ENCODE data around the gene ADGRL4.
"Not testable (repeated sequence)": the region's sequence is repeated elsewhere in the genome, so short reads cannot be mapped to it uniquely, and the experiment has no call there.

ADGRL4 gene

DNA sequence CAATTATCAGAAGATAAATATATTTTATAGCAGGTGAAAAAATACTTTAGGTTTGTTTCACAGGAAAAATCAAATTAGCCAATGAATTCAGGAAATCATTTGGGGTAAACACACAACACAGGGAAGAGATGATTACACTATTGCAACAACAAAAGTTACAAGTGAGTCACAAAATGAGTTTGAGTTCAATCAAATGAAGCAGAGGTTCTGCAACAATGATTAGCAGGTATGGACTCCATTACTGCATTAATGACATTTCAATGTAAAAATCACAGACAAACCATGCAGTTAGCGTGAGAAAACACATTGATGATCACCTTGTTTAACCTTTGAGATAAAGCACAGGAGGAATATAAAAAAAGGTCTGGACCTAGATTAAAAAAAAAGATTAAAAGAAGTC is 9.7 kb downstream of the ADGRL4 start:
- H3K27ac ChIP-seq: no peak overlapping the region
- TF ChIP-seq, protein P1, sequence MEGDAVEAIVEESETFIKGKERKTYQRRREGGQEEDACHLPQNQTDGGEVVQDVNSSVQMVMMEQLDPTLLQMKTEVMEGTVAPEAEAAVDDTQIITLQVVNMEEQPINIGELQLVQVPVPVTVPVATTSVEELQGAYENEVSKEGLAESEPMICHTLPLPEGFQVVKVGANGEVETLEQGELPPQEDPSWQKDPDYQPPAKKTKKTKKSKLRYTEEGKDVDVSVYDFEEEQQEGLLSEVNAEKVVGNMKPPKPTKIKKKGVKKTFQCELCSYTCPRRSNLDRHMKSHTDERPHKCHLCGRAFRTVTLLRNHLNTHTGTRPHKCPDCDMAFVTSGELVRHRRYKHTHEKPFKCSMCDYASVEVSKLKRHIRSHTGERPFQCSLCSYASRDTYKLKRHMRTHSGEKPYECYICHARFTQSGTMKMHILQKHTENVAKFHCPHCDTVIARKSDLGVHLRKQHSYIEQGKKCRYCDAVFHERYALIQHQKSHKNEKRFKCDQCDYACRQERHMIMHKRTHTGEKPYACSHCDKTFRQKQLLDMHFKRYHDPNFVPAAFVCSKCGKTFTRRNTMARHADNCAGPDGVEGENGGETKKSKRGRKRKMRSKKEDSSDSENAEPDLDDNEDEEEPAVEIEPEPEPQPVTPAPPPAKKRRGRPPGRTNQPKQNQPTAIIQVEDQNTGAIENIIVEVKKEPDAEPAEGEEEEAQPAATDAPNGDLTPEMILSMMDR (IDR thresholded peaks at IDR 0.05): no peak

DNA sequence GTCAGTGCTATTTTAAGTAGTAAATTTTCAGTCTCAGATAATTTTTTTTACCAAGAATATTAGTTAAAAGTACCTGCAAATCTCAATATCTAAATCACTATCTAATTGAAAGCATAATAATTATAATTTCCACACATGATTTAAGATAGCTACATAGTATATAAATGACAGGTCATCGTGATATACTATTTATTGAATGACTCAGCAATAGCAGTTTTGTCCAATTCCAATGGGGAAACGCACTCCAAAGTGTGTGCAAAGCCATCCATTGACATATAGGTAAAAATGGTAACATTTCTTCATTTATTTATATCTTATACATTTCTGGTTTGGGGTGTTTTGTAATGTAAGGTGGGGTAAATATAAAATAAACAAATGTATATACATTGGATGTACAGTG is 19.5 kb downstream of the ADGRL4 start:
- Histone ChIP-seq H3K4me3 (no peak overlapping the region), H3K27ac (no peak overlapping the region)
- no peak for DNase-seq (ENCODE audit: low spot score)
- TF ChIP-seq, protein P1 (IDR thresholded peaks at IDR 0.05): no peak

More for the DNA sequence above, 9.7 kb downstream of the ADGRL4 start:
- no peak for DNase-seq (ENCODE audit: low spot score)
- H3K4me3 ChIP-seq: no peak overlapping the region

DNA sequence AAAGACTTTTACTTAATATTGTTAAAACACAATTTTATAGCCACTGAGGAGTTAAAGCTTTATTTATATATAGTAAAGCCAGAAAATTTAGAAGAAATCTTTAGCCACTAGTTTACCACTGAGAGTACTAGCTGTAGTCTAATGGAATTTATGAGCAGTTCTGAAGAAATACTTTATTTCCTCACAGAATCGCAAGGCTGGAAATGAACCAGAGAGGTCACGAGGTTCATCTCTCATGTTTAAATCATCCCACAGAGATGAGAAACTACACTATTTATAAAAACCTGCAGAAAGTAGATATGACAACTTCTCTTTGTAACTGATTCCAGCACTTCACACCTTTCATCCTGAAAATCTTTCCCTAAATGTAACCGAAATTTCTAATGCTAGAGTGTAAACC is 26.0 kb downstream of the ADGRL4 start:
- Histone ChIP-seq H3K4me3 (no peak overlapping the region), H3K27ac (no peak overlapping the region)
- TF ChIP-seq, protein P1 (IDR thresholded peaks at IDR 0.05): no peak
- no peak for DNase-seq (ENCODE audit: low spot score)

DNA sequence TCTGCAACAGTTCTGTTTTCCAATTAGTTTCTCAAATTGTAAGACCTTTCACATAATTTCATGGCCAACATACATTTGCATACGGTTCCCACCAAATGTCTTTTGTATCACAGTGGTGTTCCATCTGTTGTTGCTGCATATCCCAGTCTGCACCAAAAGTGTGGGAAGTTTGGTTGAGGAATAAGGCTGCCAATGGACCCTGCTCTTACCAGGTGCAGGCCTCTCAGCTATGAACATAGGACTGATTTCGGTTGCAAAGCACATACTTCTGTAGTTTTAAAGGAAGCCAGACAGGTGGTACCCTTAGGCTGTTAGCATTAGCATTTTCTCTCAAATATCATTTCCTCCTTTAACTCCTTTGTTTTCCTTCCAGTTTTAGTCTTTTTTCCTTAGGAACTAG is 33.8 kb downstream of the ADGRL4 start:
- H3K4me3 ChIP-seq: no peak overlapping the region
- no peak for DNase-seq (ENCODE audit: low spot score)
- no peak overlapping the region for H3K27ac ChIP-seq
- TF ChIP-seq, protein P1 (IDR thresholded peaks at IDR 0.05): no peak

DNA sequence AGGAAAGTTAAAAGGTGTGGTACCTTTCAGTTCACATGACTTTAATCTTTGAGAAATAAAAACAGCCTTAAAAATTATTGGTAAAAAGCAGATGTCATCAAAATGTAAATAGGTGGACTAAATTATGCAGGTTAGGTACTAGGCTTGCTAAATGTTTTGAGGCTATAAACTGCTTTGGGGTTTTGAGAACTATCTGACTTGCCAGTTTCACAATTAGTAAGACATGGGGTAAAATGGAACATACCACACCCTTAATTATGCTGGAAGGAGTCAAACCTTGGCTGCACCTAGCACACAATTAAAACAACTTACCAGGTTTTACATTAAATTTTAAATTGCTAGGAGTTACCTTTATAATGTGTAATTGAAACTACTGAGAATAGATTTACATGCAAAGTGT is 39.4 kb downstream of the ADGRL4 start:
- DNase-seq (ENCODE audit: low spot score); H3K4me3 ChIP-seq; H3K27ac ChIP-seq: not testable (repeated sequence)

DNA sequence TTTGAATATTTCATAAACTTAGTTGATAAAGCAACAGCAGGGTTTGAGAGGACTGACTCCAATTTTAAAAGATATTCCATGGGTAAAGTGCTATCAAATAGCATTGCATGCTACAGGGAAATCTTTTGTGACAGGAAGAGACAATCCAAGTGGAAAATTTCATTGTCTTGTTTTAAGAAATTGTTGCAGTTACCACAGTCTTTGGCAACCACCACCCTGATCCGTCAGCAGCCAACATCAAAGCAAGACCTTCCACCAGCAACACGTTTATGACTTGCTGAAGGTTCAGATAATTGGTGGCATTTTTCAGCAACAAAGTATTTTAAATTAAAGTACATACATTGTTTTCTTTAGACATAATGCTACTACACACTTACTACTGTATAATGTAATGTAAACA is 47.8 kb downstream of the ADGRL4 start:
- no peak overlapping the region for H3K27ac ChIP-seq
- no peak overlapping the region for H3K4me3 ChIP-seq
- no peak for DNase-seq (ENCODE audit: low spot score)
- TF ChIP-seq, protein P1 (IDR thresholded peaks at IDR 0.05): no peak

DNA sequence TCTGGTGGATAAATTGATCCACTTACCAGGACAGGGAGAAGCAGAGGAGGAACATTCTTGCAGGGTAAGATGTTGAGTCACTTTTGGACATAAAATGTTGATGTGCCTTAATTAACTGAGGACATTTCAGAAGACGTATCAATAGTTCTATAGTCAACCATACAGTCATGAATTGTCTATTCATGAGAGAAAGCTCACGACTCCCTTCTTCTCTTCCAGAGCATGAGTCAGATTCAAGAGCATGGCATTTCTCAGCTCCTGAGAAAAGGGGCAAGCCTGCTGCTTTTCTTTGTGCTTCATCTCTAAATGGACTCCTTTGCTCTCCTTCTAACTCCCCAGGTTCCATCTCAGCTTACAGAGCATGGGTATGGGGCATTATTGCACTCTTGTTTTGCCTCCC is 55.7 kb downstream of the ADGRL4 start:
- Histone ChIP-seq H3K4me3 (no peak overlapping the region), H3K27ac (no peak overlapping the region)
- TF ChIP-seq, protein P1 (IDR thresholded peaks at IDR 0.05): no peak
- DNase-seq (ENCODE audit: low spot score): no peak

DNA sequence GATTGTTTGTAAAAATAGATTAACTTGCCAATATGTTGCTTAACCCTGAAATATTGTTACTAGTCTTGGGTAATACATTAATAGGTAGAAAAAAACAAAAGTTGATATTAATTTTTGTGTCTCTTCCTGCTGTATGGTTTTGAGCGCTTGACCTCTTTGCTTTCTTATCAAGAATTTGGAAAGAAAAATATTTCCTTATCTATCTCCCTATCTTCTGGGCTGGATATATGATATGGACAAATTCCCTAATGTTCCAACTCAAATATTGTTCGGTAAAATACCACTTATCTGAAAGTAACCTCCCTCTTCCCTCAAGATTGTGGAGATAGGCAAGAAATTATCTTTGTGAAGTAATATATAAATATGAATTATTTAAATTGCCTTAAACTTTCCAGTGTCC is 57.3 kb downstream of the ADGRL4 start:
- no peak for DNase-seq (ENCODE audit: low spot score)
- Histone ChIP-seq H3K4me3 (no peak overlapping the region), H3K27ac (no peak overlapping the region)
- TF ChIP-seq, protein P1 (IDR thresholded peaks at IDR 0.05): no peak
